ENCODE results near the gene MON1B.

MON1B gene

GRCh38 chr16:77190478-77191258 lies at the start of gene MON1B:
Gene MON1B, plus strand, starts transcription at chr16:77191190. Its CDS starts 296 bp downstream, at chr16:77191486.
- ATAC-seq: peak; percentile 99
- TF ChIP-seq PATZ1 (CRISPR knock-in tag; IDR thresholded peaks at IDR 0.05; ENCODE audit: borderline replicate concordance) (peak; percentile 95), ZFP3 (CRISPR knock-in tag; IDR thresholded peaks at IDR 0.05) (no peak)

GRCh38 chr16:77143364-77143763 lies 47.6 kb upstream of the MON1B start:
- no peak for ATAC-seq
- no peak for TF ChIP-seq SNAI2 (CRISPR knock-in tag; IDR thresholded peaks at IDR 0.05)
- no peak for TF ChIP-seq RARB (CRISPR knock-in tag; IDR thresholded peaks at IDR 0.05)
- no peak for TF ChIP-seq PATZ1 (CRISPR knock-in tag; IDR thresholded peaks at IDR 0.05; ENCODE audit: borderline replicate concordance)
- TF ChIP-seq PPARA (CRISPR knock-in tag; IDR thresholded peaks at IDR 0.05; ENCODE audit: borderline replicate concordance): no peak
- TF ChIP-seq ZC3H10 (CRISPR knock-in tag; IDR thresholded peaks at IDR 0.05): no peak
- TF ChIP-seq CSRNP3 (CRISPR knock-in tag; IDR thresholded peaks at IDR 0.05): no peak
- no peak for TF ChIP-seq CREB5 (CRISPR knock-in tag; IDR thresholded peaks at IDR 0.05; ENCODE audit: low read depth)
- TF ChIP-seq GLIS3 (CRISPR knock-in tag; IDR thresholded peaks at IDR 0.05): no peak
- no peak for TF ChIP-seq ZNF8 (CRISPR knock-in tag; IDR thresholded peaks at IDR 0.05)
- TF ChIP-seq CSDC2 (CRISPR knock-in tag; IDR thresholded peaks at IDR 0.05): no peak
- no peak for TF ChIP-seq ZNF70 (CRISPR knock-in tag; IDR thresholded peaks at IDR 0.05)
- TF ChIP-seq TCF4 (CRISPR knock-in tag; IDR thresholded peaks at IDR 0.05; ENCODE audit: borderline replicate concordance): no peak
- no peak for TF ChIP-seq ARNTL (CRISPR knock-in tag; IDR thresholded peaks at IDR 0.05; ENCODE audit: borderline replicate concordance, low read depth)

GRCh38 chr16:77148121-77148520 lies 42.9 kb upstream of the MON1B start:
- ATAC-seq: no peak
- no peak for TF ChIP-seq OSR1 (CRISPR knock-in tag; IDR thresholded peaks at IDR 0.05)
- no peak for TF ChIP-seq TOX (CRISPR knock-in tag; IDR thresholded peaks at IDR 0.05; ENCODE audit: borderline replicate concordance)
- TF ChIP-seq RARB (CRISPR knock-in tag; IDR thresholded peaks at IDR 0.05): no peak
- TF ChIP-seq SNAI2 (CRISPR knock-in tag; IDR thresholded peaks at IDR 0.05): no peak
- no peak for TF ChIP-seq ZNF565 (CRISPR knock-in tag; conservative IDR thresholded peaks at IDR 0.05; ENCODE audit: low read depth)
- no peak for TF ChIP-seq GLIS3 (CRISPR knock-in tag; IDR thresholded peaks at IDR 0.05)
- TF ChIP-seq TSHZ2 (CRISPR knock-in tag; IDR thresholded peaks at IDR 0.05): no peak
- no peak for TF ChIP-seq ZFP30 (CRISPR knock-in tag; IDR thresholded peaks at IDR 0.05)
- no peak for TF ChIP-seq ARNTL (CRISPR knock-in tag; IDR thresholded peaks at IDR 0.05; ENCODE audit: borderline replicate concordance, low read depth)
- no peak for TF ChIP-seq PPARA (CRISPR knock-in tag; IDR thresholded peaks at IDR 0.05; ENCODE audit: borderline replicate concordance)
- TF ChIP-seq CREB5 (CRISPR knock-in tag; IDR thresholded peaks at IDR 0.05; ENCODE audit: low read depth): no peak
- no peak for TF ChIP-seq ZC3H10 (CRISPR knock-in tag; IDR thresholded peaks at IDR 0.05)
- no peak for TF ChIP-seq ESRRG (CRISPR knock-in tag; IDR thresholded peaks at IDR 0.05)

Measured in SK-N-SH treated with all-trans-retinoic acid at 6 μM for 48 hours (cell line).